PC-3 (cell line): ENCODE results near the gene RBMS3. TPM values are rescaled to one million over a fixed set of nuclear protein-coding genes. Genes with fewer than 3 reads are reported as not detected.

ENCODE experiments used
- ATAC-seq: fragments of 200-7000 bp; cut with Tn5 transposase; 2 replicates; pipeline ENCODE4 v1.9.1; 2020; ENCODE audit warnings: mild to moderate bottlenecking, moderate library complexity
- BruUV-seq: library from RNA; stranded (reverse); fragments of 400-500 nt; replicated peaks from 2 replicates; lab custom pipeline; 2021; lab: Mats Ljungman, UMichigan
- CTCF ChIA-PET: fragments of 300-600 bp; sonication (Branson Sonifier 250); formaldehyde crosslinking; loops from one replicate; lab custom pipeline; 2022; ENCODE audit warnings: antibody characterized with exemption; lab: Charles Lee
- POLR2A ChIA-PET: fragments of 300-600 bp; sonication (Branson Sonifier 250); formaldehyde crosslinking; loops from one replicate; lab custom pipeline; 2022; ENCODE audit warnings: antibody characterized with exemption; ENCODE audit not compliant: unreplicated experiment; lab: Charles Lee
- DNase-seq: peaks from one replicate; pipeline ENCODE4 v3.0.0-alpha.2; 2015
- H2AFZ ChIP-seq: fragments of 300-600 bp; sonication (generic); 2 replicates; pipeline ENCODE4 v1.6.0; 2016; ENCODE audit warnings: antibody characterized with exemption, low read length
- H3F3A ChIP-seq: fragments of 300-600 bp; sonication (generic); one replicate; pipeline ENCODE4 v1.6.0; 2017; ENCODE audit warnings: antibody characterized with exemption, low read length, control low read depth, mild to moderate bottlenecking; ENCODE audit not compliant: unreplicated experiment
- H3K27ac ChIP-seq: fragments of 300-600 bp; sonication (generic); 2 replicates; pipeline ENCODE4 v1.5.1; 2016; ENCODE audit warnings: mild to moderate bottlenecking, low read length
- H3K27me3 ChIP-seq: fragments of 300-600 bp; sonication (generic); 2 replicates; pipeline ENCODE4 v1.6.1; 2016; ENCODE audit warnings: low read length, mixed read lengths
- H3K36me3 ChIP-seq: fragments of 300-600 bp; sonication (generic); 2 replicates; pipeline ENCODE4 v1.6.1; 2016; ENCODE audit warnings: low read depth, mixed run types, low read length, mixed read lengths
- H3K4me1 ChIP-seq: fragments of 300-600 bp; sonication (generic); 2 replicates; pipeline ENCODE4 v1.5.1; 2016; ENCODE audit warnings: low read length; ENCODE audit not compliant: insufficient read depth
- H3K4me2 ChIP-seq: fragments of 300-600 bp; sonication (generic); 2 replicates; pipeline ENCODE4 v1.6.0; 2016; ENCODE audit warnings: low read length
- H3K4me3 ChIP-seq: fragments of 300-600 bp; sonication (generic); 2 replicates; pipeline ENCODE4 v1.5.1; 2016; ENCODE audit warnings: mild to moderate bottlenecking, low read length, mixed read lengths
- H3K79me2 ChIP-seq: fragments of 300-600 bp; sonication (generic); 2 replicates; pipeline ENCODE4 v1.6.1; 2017; ENCODE audit warnings: low read length, mixed read lengths
- H3K9ac ChIP-seq: fragments of 300-600 bp; sonication (generic); 2 replicates; pipeline ENCODE4 v1.6.0; 2016; ENCODE audit warnings: mild to moderate bottlenecking, low read length
- H3K9me2 ChIP-seq: fragments of 300-600 bp; sonication (generic); replicated peaks from 2 replicates; pipeline ENCODE4 v1.6.1; 2016; ENCODE audit warnings: mixed run types, low read length, mixed read lengths
- H3K9me3 ChIP-seq: fragments of 300-600 bp; sonication (generic); 2 replicates; pipeline ENCODE4 v1.6.1; 2016; ENCODE audit warnings: low read length, mixed read lengths
- H4K20me1 ChIP-seq: fragments of 300-600 bp; sonication (generic); 2 replicates; pipeline ENCODE4 v1.6.1; 2016; ENCODE audit warnings: low read length, mixed read lengths
- EZH2 ChIP-seq: fragments of 300-600 bp; sonication (generic); IDR thresholded peaks from one replicate; pipeline ENCODE4 v1.6.1; 2017; ENCODE audit warnings: antibody characterized with exemption, mild to moderate bottlenecking, low read length; ENCODE audit not compliant: unreplicated experiment
- EZH2phosphoT487 ChIP-seq: fragments of 300-600 bp; sonication (generic); IDR thresholded peaks from 2 replicates; pipeline ENCODE4 v1.6.1; 2018; ENCODE audit warnings: mild to moderate bottlenecking, antibody characterized with exemption, low read length, borderline replicate concordance
- intact Hi-C: fragments of 100-400 bp; cut with micrococcal nuclease; formaldehyde crosslinking; loops from 2 replicates; pipeline ENCODE4 v1.9.0; 2023
- total RNA-seq: library from RNA; depleted of rRNA; stranded (reverse); fragments of >200 nt; gene quantifications from 2 replicates; pipeline ENCODE4 v1.2.3, GENCODE V29; 2014
- TF ChIP-seq, protein P1 (sequence below): fragments of 300-600 bp; sonication (generic); conservative IDR thresholded peaks from 2 replicates; pipeline ENCODE4 v1.5.1; 2017; ENCODE audit warnings: antibody characterized with exemption, low read depth, mild to moderate bottlenecking, low read length

RBMS3 gene
- total RNA-seq, 1 experiment from 2014 or later = 5.4 TPM

DNA sequence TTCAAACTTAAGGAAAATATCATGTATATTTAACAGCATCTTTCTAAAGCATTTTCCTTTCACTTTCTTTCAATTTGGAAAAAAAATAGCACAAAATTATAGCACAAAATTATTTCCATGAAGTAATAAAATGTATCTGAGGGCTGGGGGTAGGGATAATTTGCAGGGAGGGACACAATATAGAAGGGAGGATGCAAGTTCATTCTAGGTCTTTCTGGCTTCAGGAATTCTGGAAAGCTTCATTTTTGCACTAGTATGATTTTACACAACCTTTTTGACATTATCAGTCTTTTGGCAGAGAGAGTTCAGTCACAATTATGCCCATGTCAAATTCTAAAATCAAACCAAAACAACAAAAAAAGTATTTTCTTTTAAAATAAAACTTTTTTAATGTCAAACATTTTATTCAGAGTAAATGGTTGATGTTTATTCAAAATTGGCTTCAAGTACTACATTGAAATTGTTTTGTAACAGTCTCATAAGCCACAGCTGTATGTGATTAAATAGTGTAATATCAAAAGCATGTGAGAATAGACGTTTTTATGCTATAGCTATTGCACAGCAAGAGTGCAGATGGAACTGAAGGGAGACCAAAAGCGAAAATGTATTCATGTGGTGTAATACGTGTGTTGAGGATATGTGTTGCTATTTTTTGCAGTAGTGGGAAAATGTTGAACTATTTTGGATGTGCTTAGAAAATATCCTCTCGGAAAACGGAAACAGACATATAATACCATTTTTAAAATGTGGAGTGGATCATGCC is 5.8 kb downstream of the RBMS3 start:
- ChIA-PET CTCF (no interaction called here), POLR2A (no interaction called here)
- H3K9me2 ChIP-seq = no peaks in the 10 kb centered on the region
- DNase-seq = no peak
- no peaks in the 10 kb centered on the region for H4K20me1 ChIP-seq
- H3K9ac ChIP-seq = no peak overlapping the region
- intact Hi-C loops = loop anchor here (10.0 kb wide), 1 partner anchor 332 kb away; no protein-coding TSS in a partner anchor
- H3K27me3 ChIP-seq = no peaks in the 10 kb centered on the region
- H3K9me3 ChIP-seq = no peaks in the 10 kb centered on the region
- no peak for TF ChIP-seq EZH2phosphoT487
- no peak for TF ChIP-seq EZH2
- TF ChIP-seq, protein P1, sequence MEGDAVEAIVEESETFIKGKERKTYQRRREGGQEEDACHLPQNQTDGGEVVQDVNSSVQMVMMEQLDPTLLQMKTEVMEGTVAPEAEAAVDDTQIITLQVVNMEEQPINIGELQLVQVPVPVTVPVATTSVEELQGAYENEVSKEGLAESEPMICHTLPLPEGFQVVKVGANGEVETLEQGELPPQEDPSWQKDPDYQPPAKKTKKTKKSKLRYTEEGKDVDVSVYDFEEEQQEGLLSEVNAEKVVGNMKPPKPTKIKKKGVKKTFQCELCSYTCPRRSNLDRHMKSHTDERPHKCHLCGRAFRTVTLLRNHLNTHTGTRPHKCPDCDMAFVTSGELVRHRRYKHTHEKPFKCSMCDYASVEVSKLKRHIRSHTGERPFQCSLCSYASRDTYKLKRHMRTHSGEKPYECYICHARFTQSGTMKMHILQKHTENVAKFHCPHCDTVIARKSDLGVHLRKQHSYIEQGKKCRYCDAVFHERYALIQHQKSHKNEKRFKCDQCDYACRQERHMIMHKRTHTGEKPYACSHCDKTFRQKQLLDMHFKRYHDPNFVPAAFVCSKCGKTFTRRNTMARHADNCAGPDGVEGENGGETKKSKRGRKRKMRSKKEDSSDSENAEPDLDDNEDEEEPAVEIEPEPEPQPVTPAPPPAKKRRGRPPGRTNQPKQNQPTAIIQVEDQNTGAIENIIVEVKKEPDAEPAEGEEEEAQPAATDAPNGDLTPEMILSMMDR = no peak
- no TSS peak for BruUV-seq
- no peak overlapping the region for H3K27ac ChIP-seq
- no peak for ATAC-seq
- H3K79me2 ChIP-seq = peaks cover 40% of the 10 kb centered on the region
- H2AFZ ChIP-seq = no peak overlapping the region
- H3K36me3 ChIP-seq = no peaks in the 10 kb centered on the region
- no peak overlapping the region for H3K4me3 ChIP-seq
- peak overlapping the region; percentile 53 for H3K4me2 ChIP-seq
- no peaks in the 10 kb centered on the region for H3F3A ChIP-seq
- peaks cover 22% of the 10 kb centered on the region for H3K4me1 ChIP-seq

DNA sequence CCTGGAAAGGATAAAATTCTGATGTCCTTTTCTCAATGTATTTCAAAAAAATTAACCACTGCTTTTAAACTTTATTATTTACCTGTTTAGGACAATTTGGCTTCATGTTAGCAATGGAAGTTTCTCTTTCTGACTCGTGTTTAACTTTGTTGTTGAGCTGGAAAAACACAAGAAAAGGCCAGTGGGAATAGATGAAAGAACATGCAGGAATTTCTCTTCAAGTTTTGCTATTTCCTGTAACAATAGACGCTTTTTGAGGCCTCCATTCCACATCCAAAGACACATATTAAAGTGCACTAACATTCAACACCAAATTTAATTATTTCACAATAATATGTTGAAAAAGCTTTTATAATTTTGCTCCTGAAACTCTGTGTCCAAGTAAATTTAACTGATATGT is 9.7 kb downstream of the RBMS3 start:
- BruUV-seq = no TSS peak

More for the DNA sequence above, 9.7 kb downstream of the RBMS3 start:
- Histone ChIP-seq H3K9me3 (no peaks in the 10 kb centered on the region), H3K4me1 (peaks cover 9% of the 10 kb centered on the region), H3K4me3 (no peak overlapping the region), H2AFZ (no peak overlapping the region), H3K4me2 (no peak overlapping the region), H3K9me2 (no peaks in the 10 kb centered on the region), H4K20me1 (no peaks in the 10 kb centered on the region), H3K79me2 (peaks cover 3% of the 10 kb centered on the region), H3K27ac (no peak overlapping the region), H3K9ac (no peak overlapping the region), H3F3A (no peaks in the 10 kb centered on the region), H3K36me3 (no peaks in the 10 kb centered on the region), H3K27me3 (no peaks in the 10 kb centered on the region)
- ChIA-PET POLR2A (no interaction called here), CTCF (no interaction called here)
- intact Hi-C loops = no loop called here
- no peak for DNase-seq
- ATAC-seq = no peak
- TF ChIP-seq EZH2phosphoT487 (no peak), EZH2 (no peak)
- TF ChIP-seq, protein P1 = no peak
